ENCODE measurements around the gene KCNAB1. TPM values are rescaled to one million over a fixed set of nuclear protein-coding genes. Genes with fewer than 3 reads are reported as not detected.

The KCNAB1 gene
- polyA plus RNA-seq, 1 donor (not counting 4 experiments of a cell fraction or from before 2014, with no cell fraction given): 0.03 TPM

DNA sequence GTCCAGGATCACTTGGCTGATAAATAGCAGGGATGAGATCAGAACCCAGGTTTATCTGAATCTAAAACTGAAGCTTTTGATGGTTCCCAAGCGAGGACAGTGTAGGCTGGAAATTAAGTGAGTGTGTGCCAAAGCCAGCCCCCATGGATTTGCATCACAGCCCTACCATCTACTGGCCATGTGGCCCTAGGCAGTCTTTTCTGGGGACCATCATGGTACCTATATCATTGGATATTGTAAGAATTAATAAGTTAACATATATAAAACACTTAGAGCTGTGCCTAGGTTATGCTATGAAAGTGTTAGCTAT is 467.3 kb downstream of the KCNAB1 start:
- Histone ChIP-seq H3K27ac (ENCODE audit: control insufficient read depth, insufficient read depth, low read length) (no peak overlapping the region), H3K4me1 (ENCODE audit: control insufficient read depth, extremely low read depth, insufficient read depth, low read length) (no peaks in the 10 kb centered on the region), H3K4me2 (ENCODE audit: control insufficient read depth, extremely low read depth, insufficient read depth, low read depth, low read length) (no peak overlapping the region), H3K27me3 (ENCODE audit: control insufficient read depth, extremely low read depth, insufficient read depth, low read length) (no peaks in the 10 kb centered on the region), H3K4me3 (ENCODE audit: control insufficient read depth in 2 of 3, extremely low read depth in 1 of 3, insufficient read depth in 2 of 3, low read depth in 1 of 3, low read length in 3 of 3) (no peak overlapping the region), H2AFZ (ENCODE audit: control insufficient read depth, low read length) (no peak overlapping the region), H3K9me1 (ENCODE audit: control insufficient read depth, extremely low read depth, insufficient read depth, low read length) (no peaks in the 10 kb centered on the region), H3K79me2 (ENCODE audit: control insufficient read depth, insufficient read depth, low read length) (no peaks in the 10 kb centered on the region), H4K20me1 (ENCODE audit: control insufficient read depth, extremely low read depth, insufficient read depth, low read length) (no peaks in the 10 kb centered on the region), H3K36me3 (ENCODE audit: control insufficient read depth in 2 of 2, extremely low read depth in 1 of 2, insufficient read depth in 2 of 2, low read length in 2 of 2) (no peaks in the 10 kb centered on the region), H3K9me3 (ENCODE audit: control insufficient read depth, low read depth, low read length) (no peaks in the 10 kb centered on the region), H3K9ac (ENCODE audit: control insufficient read depth, extremely low read depth, insufficient read depth, low read length) (no peak overlapping the region)
- TF ChIP-seq EZH2 (IDR thresholded peaks at IDR 0.05; ENCODE audit: low read length): no peak
- TF ChIP-seq, protein P1, sequence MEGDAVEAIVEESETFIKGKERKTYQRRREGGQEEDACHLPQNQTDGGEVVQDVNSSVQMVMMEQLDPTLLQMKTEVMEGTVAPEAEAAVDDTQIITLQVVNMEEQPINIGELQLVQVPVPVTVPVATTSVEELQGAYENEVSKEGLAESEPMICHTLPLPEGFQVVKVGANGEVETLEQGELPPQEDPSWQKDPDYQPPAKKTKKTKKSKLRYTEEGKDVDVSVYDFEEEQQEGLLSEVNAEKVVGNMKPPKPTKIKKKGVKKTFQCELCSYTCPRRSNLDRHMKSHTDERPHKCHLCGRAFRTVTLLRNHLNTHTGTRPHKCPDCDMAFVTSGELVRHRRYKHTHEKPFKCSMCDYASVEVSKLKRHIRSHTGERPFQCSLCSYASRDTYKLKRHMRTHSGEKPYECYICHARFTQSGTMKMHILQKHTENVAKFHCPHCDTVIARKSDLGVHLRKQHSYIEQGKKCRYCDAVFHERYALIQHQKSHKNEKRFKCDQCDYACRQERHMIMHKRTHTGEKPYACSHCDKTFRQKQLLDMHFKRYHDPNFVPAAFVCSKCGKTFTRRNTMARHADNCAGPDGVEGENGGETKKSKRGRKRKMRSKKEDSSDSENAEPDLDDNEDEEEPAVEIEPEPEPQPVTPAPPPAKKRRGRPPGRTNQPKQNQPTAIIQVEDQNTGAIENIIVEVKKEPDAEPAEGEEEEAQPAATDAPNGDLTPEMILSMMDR (optimal IDR thresholded peaks at IDR 0.05 in 1 of 3, IDR thresholded peaks at IDR 0.05 in 1 of 3, conservative IDR thresholded peaks at IDR 0.05 in 1 of 3; ENCODE audit: extremely low read depth in 1 of 3, insufficient read depth in 2 of 3, low read length in 3 of 3): no peak
- no peak for DNase-seq (ENCODE audit: low read depth, low spot score)
- dilution Hi-C loops (cut with MboI; ENCODE audit: extremely low pct_ligation_motif_present, low sequenced_read_pairs): no loop called here
- no peak for FAIRE-seq

Other genes with a start within 250 kb of the KCNAB1 start
- gene GMPS, start 249.9 kb upstream of the KCNAB1 start, polyA plus RNA-seq: 19.5 to 53.7 TPM (median 51.8 TPM) in 3 replicates

Data from keratinocyte (primary cell).